ENCODE results near the gene UAP1L1. TPM values are rescaled to one million over a fixed set of nuclear protein-coding genes. Genes with fewer than 3 reads are reported as not detected.

Gene UAP1L1
- polyA plus RNA-seq, 1 donor from 2014 or later = 0.21 TPM

GRCh38 chr9:137116027-137116507 lies 38.8 kb downstream of the UAP1L1 start:
- Histone ChIP-seq H3K27ac (ENCODE audit: low read length) (no peak overlapping the region), H3K4me2 (ENCODE audit: low read length) (no peak overlapping the region), H3K9me2 (ENCODE audit: insufficient read depth, low read length) (no peaks in the 10 kb centered on the region), H3K9ac (ENCODE audit: low read length) (no peak overlapping the region), H3F3A (ENCODE audit: insufficient read depth, low read length, poor library complexity, severe bottlenecking) (no peaks in the 10 kb centered on the region), H3K27me3 (ENCODE audit: insufficient read depth, low read depth, low read length) (peaks cover 10% of the 10 kb centered on the region), H3K4me3 (ENCODE audit: low read length) (no peak overlapping the region), H3K36me3 (ENCODE audit: insufficient read depth, low read length) (no peaks in the 10 kb centered on the region), H3K9me3 (ENCODE audit: low read length) (no peaks in the 10 kb centered on the region), H4K20me1 (ENCODE audit: insufficient read depth) (no peaks in the 10 kb centered on the region), H2AFZ (ENCODE audit: low read depth, low read length) (no peak overlapping the region), H3K79me2 (replicated peaks; ENCODE audit: insufficient read depth, low read length) (no peaks in the 10 kb centered on the region)
- TF ChIP-seq EP300 (conservative IDR thresholded peaks at IDR 0.05; ENCODE audit: poor library complexity, severe bottlenecking) (no peak), REST (IDR thresholded peaks at IDR 0.05; ENCODE audit: borderline replicate concordance) (no peak), TAF1 (IDR thresholded peaks at IDR 0.05; ENCODE audit: low read depth) (no peak), EZH2 (IDR thresholded peaks at IDR 0.05; ENCODE audit: borderline replicate concordance, insufficient read depth, low read length, poor library complexity, severe bottlenecking) (no peak), CTCF (IDR thresholded peaks at IDR 0.05; ENCODE audit: poor library complexity, severe bottlenecking) (no peak), MXI1 (conservative IDR thresholded peaks at IDR 0.05; ENCODE audit: poor library complexity, severe bottlenecking) (no peak), SMC3 (conservative IDR thresholded peaks at IDR 0.05; ENCODE audit: poor library complexity) (no peak), POLR2AphosphoS5 (IDR thresholded peaks at IDR 0.05) (no peak)

GRCh38 chr9:137116728-137117127 lies 39.4 kb downstream of the UAP1L1 start:
- Histone ChIP-seq H3F3A (ENCODE audit: insufficient read depth, low read length, poor library complexity, severe bottlenecking) (no peaks in the 10 kb centered on the region), H3K4me2 (ENCODE audit: low read length) (no peak overlapping the region), H3K4me3 (ENCODE audit: low read length) (no peak overlapping the region), H4K20me1 (ENCODE audit: insufficient read depth) (no peaks in the 10 kb centered on the region), H3K9ac (ENCODE audit: low read length) (no peak overlapping the region), H3K9me3 (ENCODE audit: low read length) (no peaks in the 10 kb centered on the region), H3K27me3 (ENCODE audit: insufficient read depth, low read depth, low read length) (peaks cover 10% of the 10 kb centered on the region), H3K27ac (ENCODE audit: low read length) (no peak overlapping the region), H3K9me2 (ENCODE audit: insufficient read depth, low read length) (no peaks in the 10 kb centered on the region), H2AFZ (ENCODE audit: low read depth, low read length) (no peak overlapping the region), H3K36me3 (ENCODE audit: insufficient read depth, low read length) (no peaks in the 10 kb centered on the region), H3K79me2 (replicated peaks; ENCODE audit: insufficient read depth, low read length) (no peaks in the 10 kb centered on the region)
- no peak for TF ChIP-seq EP300 (conservative IDR thresholded peaks at IDR 0.05; ENCODE audit: poor library complexity, severe bottlenecking)
- no peak for TF ChIP-seq RAD21 (conservative IDR thresholded peaks at IDR 0.05)
- no peak for TF ChIP-seq TAF1 (IDR thresholded peaks at IDR 0.05; ENCODE audit: low read depth)
- TF ChIP-seq CTCF (IDR thresholded peaks at IDR 0.05; ENCODE audit: poor library complexity, severe bottlenecking) = no peak
- TF ChIP-seq EZH2 (IDR thresholded peaks at IDR 0.05; ENCODE audit: borderline replicate concordance, insufficient read depth, low read length, poor library complexity, severe bottlenecking) = no peak

All from neural cell (in vitro differentiated cells).